Neuron (in vitro differentiated cells): ENCODE results near the gene TRPC1.

Source experiments
- H2AFZ ChIP-seq: one replicate; pipeline ENCODE4 v1.6.1; 2013; ENCODE audit warnings: low read depth, mild to moderate bottlenecking, inconsistent platforms, low read length, moderate library complexity
- H3K27me3 ChIP-seq: one replicate; pipeline ENCODE4 v1.6.1; 2013; ENCODE audit warnings: low read length; ENCODE audit not compliant: insufficient read depth
- H3K36me3 ChIP-seq: one replicate; pipeline ENCODE4 v1.6.1; 2013; ENCODE audit warnings: low read length; ENCODE audit not compliant: insufficient read depth
- H3K4me1 ChIP-seq: one replicate; pipeline ENCODE4 v1.6.1; 2013; ENCODE audit warnings: low read length; ENCODE audit not compliant: insufficient read depth
- H3K4me3 ChIP-seq: 2 replicates; pipeline ENCODE4 v1.5.1; 2013; ENCODE audit warnings: mild to moderate bottlenecking, low read length, moderate library complexity
- H3K9me3 ChIP-seq: one replicate; pipeline ENCODE4 v1.6.1; 2013; ENCODE audit warnings: low read length

TRPC1 gene

GRCh38 chr3:142857056-142857455, 133.2 kb downstream of the TRPC1 start:
- Histone ChIP-seq H2AFZ (no peak overlapping the region), H3K4me1 (no peaks in the 10 kb centered on the region)

More at GRCh38 chr3:142857056-142857455, 133.2 kb downstream of the TRPC1 start:
- Histone ChIP-seq H3K36me3 (no peaks in the 10 kb centered on the region), H3K9me3 (no peaks in the 10 kb centered on the region), H3K4me3 (no peak overlapping the region), H3K27me3 (peaks cover 8% of the 10 kb centered on the region)
